Progenitor cell of endocrine pancreas (in vitro differentiated cells): ENCODE measurements around the gene LRIT1. TPM values are rescaled to one million over a fixed set of nuclear protein-coding genes. Genes with fewer than 3 reads are reported as not detected.
A peak's percentile ranks its signal among the peaks of the same experiment; 100 is the strongest.

Experiments
- DNase-seq: peaks from one replicate; pipeline ENCODE4 v3.0.0; 2021; ENCODE audit warnings: low spot score; ENCODE audit not compliant: unreplicated experiment
- H3K27ac Mint-ChIP-seq: 2 replicates; pipeline ENCODE4 v1.8.0; 2021; ENCODE audit warnings: mild to moderate bottlenecking, moderate library complexity, mixed read lengths
- H3K27me3 Mint-ChIP-seq: 2 replicates; pipeline ENCODE4 v1.8.0; 2021; ENCODE audit warnings: mixed read lengths
- H3K36me3 Mint-ChIP-seq: 2 replicates; pipeline ENCODE4 v1.8.0; 2022; ENCODE audit warnings: mixed read lengths; ENCODE audit not compliant: insufficient read depth
- H3K4me1 Mint-ChIP-seq: 2 replicates; pipeline ENCODE4 v1.8.0; 2021; ENCODE audit warnings: low read depth, mixed read lengths
- H3K4me3 Mint-ChIP-seq: 2 replicates; pipeline ENCODE4 v1.8.0; 2021; ENCODE audit warnings: low read depth, mild to moderate bottlenecking, moderate library complexity, mixed read lengths
- H3K9me3 Mint-ChIP-seq: 2 replicates; pipeline ENCODE4 v1.8.0; 2021; ENCODE audit warnings: low read depth, mixed read lengths
- total RNA-seq: library from RNA; stranded (reverse); gene quantifications from 2 replicates; pipeline ENCODE4 v1.2.1, GENCODE V29; 2021
- TF ChIP-seq, protein P1 (sequence below): fragments of 200-600 bp; sonication (generic); IDR thresholded peaks from one replicate; pipeline ENCODE4 v1.5.0; 2021; ENCODE audit warnings: antibody characterized with exemption, mild to moderate bottlenecking; ENCODE audit not compliant: unreplicated experiment

The LRIT1 gene
- total RNA-seq, 1 donor from 2014 or later, result not detected

DNA sequence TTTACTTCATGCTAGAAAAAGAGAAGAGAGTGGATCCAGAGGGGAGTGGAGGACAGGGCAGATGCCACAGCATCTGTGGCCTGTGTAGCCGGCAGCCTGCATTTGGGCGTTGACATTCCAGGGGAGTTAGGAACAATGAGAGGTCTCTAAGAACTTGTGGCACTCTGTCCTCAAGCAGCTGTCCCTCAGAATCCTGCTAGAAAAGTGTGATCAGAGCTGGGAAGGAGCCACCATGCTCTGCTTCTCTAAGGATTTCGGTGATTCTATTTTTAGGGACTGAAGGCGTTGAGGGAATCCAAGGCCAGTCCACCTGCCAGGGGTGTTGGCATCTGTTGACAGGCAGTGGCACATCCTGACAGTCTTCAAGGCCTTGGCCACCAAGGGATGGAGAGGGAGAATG is 23.6 kb downstream of the LRIT1 start:
- Mint-ChIP-seq H3K27me3 (peaks cover 14% of the 10 kb centered on the region), H3K4me1 (no peaks in the 10 kb centered on the region), H3K36me3 (no peaks in the 10 kb centered on the region), H3K4me3 (no peak overlapping the region), H3K9me3 (no peaks in the 10 kb centered on the region), H3K27ac (no peak overlapping the region)
- DNase-seq, result no peak
- TF ChIP-seq, protein P1, sequence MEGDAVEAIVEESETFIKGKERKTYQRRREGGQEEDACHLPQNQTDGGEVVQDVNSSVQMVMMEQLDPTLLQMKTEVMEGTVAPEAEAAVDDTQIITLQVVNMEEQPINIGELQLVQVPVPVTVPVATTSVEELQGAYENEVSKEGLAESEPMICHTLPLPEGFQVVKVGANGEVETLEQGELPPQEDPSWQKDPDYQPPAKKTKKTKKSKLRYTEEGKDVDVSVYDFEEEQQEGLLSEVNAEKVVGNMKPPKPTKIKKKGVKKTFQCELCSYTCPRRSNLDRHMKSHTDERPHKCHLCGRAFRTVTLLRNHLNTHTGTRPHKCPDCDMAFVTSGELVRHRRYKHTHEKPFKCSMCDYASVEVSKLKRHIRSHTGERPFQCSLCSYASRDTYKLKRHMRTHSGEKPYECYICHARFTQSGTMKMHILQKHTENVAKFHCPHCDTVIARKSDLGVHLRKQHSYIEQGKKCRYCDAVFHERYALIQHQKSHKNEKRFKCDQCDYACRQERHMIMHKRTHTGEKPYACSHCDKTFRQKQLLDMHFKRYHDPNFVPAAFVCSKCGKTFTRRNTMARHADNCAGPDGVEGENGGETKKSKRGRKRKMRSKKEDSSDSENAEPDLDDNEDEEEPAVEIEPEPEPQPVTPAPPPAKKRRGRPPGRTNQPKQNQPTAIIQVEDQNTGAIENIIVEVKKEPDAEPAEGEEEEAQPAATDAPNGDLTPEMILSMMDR, result no peak

- H3K27me3 Mint-ChIP-seq, result peaks cover 18% of the 10 kb centered on the region
- no peak for DNase-seq
- no peaks in the 10 kb centered on the region for H3K9me3 Mint-ChIP-seq
- no peaks in the 10 kb centered on the region for H3K4me1 Mint-ChIP-seq
- H3K4me3 Mint-ChIP-seq, result no peak overlapping the region
- no peaks in the 10 kb centered on the region for H3K36me3 Mint-ChIP-seq
- no peak overlapping the region for H3K27ac Mint-ChIP-seq
- TF ChIP-seq, protein P1, result no peak
These were observed 24.5 kb downstream of the LRIT1 start for GRCh38 chr10:84216834-84217233.

DNA sequence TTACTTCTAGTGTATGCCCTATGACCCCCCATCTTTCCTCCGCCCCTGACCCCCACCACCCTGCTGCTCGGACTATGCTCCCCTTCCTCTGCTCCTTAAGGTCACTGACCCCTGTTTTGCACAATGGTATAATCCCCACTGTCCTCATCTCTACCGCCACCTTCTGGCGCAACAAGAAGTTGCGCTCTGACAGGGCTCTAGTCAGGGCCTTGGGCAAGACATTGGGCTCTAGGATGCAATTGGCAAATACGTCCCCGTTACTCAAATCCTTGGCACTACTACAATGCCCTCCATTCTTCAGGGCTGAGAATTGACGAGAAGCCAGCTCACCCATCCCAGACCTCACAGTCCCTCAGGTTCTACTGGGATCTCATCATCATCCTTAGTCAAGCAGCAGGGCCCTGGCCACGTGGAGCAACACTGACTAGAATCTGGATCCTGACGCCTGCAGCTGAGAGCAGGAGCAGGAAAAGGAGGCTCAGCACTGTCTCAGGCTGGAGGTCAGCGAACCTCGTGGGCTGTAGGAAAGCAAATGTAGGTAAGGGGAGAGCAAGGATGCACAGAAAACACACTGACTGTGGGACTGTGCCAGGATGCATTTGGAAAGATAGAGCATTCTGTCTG is 26.6 kb downstream of the LRIT1 start:
- Mint-ChIP-seq H3K27me3 (peaks cover 11% of the 10 kb centered on the region), H3K27ac (no peak overlapping the region), H3K4me1 (no peaks in the 10 kb centered on the region), H3K36me3 (no peaks in the 10 kb centered on the region), H3K4me3 (no peak overlapping the region), H3K9me3 (no peaks in the 10 kb centered on the region)
- TF ChIP-seq, protein P1, result peak; percentile 42
- no peak for DNase-seq

- Mint-ChIP-seq H3K27me3 (peaks cover 6% of the 10 kb centered on the region), H3K4me1 (no peaks in the 10 kb centered on the region), H3K9me3 (no peaks in the 10 kb centered on the region), H3K4me3 (no peak overlapping the region), H3K27ac (peak overlapping the region; percentile 58), H3K36me3 (no peaks in the 10 kb centered on the region)
- TF ChIP-seq, protein P1, result no peak
- DNase-seq, result no peak
These were observed 27.2 kb downstream of the LRIT1 start for GRCh38 chr10:84214046-84214572.

GRCh38 chr10:84213076-84213475 is 28.3 kb downstream of the LRIT1 start:
- Mint-ChIP-seq H3K4me3 (no peak overlapping the region), H3K36me3 (no peaks in the 10 kb centered on the region), H3K27me3 (peaks cover 13% of the 10 kb centered on the region), H3K27ac (no peak overlapping the region), H3K4me1 (no peaks in the 10 kb centered on the region), H3K9me3 (no peaks in the 10 kb centered on the region)
- DNase-seq, result no peak
- TF ChIP-seq, protein P1, result no peak
